ENCODE data around the gene HDAC1.
A peak's percentile ranks its signal among the peaks of the same experiment; 100 is the strongest.
"Not testable (repeated sequence)": the region's sequence is repeated elsewhere in the genome, so short reads cannot be mapped to it uniquely, and the experiment has no call there.

The HDAC1 gene

DNA sequence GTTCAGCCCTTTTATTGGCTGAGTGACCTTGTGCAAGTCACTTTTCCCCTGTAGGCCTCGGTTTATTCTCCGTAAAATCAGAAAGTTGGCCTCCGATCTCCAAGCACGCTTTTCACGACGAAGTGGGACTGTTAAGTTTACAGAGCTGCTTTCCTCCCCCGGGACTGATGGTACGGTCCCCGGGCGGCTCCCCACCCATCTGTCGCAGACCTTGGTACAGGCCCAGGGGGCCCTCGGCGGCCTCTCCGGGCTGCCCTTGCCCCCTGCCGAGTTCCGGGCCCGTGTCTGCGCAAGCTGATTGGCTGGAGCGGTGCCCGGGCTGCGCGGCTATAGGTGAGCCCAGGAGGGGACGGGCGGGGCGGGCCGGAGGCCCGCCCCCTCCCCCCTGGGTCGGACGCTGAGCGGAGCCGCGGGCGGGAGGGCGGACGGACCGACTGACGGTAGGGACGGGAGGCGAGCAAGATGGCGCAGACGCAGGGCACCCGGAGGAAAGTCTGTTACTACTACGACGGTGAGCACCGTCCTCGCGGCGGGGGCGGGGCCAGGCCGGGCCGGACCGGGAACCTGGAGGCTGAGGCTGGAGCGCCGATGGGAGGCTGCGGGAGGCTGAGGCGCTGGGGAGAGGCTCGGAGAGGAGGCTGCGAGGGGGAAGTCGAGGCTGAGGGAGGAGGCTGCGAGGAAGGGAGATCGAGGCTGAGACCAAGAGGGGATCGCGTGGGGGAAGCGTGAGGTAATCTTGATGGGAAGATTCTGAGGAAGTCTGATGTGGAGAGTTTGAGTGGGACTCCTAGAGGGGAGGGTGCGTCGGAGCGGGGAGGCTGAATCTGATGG, at the start of gene HDAC1:
TSS of gene HDAC1 (plus strand) at position 376 of the 831 bp plus-strand sequence. CDS start at position 463, 87 bp downstream.
- DNase-seq = peak; percentile 89

DNA sequence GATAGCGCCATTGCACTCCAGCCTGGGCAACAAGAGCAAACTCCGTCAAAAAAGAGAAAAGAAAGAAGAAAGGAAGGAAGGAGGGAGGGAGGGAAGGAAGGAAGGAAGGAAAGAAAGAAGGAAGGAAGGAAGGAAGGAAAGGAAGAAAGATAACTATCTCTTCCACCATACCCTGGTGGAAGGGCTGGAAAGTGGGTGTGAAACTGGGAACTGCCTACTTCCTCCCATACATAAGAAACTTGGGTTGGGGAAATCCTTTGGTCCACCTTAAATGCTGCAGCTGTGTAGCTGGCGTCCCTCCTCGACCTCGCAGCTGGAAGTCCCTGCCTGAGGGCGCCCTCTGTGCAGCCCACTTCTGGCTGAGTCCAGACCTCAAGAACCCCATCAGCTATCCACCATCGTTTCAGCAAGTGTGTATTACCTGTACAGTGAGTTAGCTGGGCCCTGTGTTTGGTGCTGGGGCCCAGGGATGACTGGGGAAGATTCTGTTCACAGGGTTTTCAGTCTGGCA, 49.5 kb upstream of the HDAC1 start:
- no peak for DNase-seq

DNA sequence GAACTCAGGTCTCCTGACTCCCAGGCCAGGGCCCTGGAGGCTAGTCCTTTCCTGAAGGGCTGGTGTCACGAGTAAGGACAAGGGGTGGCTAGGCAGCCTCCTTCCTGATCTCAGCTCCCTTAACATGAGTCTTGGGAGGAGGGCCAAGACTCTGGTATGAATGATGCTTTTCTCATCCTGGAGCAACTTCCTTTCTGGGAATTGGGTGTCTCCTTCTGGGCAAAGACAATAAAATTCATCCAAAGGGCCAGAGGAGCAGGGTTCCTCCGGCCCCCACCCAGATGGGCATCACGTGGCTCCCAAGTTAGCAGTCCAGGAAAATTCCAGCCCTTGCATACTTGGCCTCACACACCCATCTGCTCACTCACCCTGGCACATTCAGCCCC, 45.0 kb upstream of the HDAC1 start, which contains the start of gene FAM167B:
TSS of gene FAM167B (plus strand) at position 335 of the 386 bp plus-strand sequence. CDS start 200 bp downstream, outside the sequence.
- no peak for DNase-seq

DNA sequence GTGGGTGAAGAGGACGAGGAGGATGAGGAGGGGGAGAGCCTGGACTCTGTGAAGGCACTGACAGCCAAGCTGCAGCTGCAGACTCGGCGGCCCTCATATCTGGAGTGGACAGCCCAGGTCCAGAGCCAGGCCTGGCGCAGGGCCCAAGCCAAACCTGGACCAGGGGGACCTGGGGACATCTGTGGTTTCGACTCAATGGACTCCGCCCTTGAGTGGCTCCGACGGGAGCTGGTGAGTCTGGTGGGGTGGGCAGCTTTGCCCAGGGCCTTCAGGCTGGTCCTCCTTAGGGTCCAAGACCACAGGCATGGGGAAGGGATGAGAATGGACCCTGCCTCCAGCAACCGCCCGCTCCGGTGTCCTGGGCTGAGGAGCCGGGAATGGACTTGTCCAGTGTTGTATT, 44.4 kb upstream of the HDAC1 start:
- DNase-seq = no peak

DNA sequence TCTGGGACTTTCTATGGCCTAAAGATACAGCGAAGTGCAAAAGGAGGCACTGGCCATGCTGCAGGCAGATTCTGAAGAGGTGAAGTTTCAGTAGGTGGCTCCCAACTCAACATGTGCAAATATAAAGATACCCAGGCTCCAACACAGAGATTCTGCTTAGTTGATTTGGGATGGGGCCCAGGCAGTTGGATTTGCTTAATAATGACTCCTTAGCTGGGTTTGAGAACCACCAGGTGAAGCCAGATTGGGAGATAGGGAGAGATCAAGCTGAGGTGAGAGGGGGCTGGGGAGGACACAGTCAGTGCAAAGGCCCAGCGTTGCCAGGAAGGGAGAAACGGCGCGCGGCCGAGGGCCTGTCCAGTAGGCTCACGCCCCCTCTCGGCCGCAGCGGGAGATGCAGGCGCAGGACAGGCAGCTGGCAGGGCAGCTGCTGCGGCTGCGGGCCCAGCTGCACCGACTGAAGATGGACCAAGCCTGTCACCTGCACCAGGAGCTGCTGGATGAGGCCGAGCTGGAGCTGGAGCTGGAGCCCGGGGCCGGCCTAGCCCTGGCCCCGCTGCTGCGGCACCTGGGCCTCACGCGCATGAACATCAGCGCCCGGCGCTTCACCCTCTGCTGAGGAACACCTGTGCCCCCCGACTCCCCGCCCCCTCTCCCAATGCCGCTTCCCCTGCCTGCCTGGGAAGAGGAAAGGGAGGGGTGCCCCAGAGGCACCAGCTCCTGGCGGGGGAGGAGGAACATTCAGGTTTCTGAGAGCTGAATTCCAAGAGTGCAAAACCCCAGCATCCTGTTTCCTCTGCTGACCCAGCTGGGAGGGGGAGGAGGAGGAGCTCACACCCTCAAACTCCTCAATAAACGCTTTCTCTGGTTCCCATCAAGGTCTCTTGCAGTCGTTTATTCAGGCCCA, 43.6 kb upstream of the HDAC1 start:
- peak; percentile 47 for DNase-seq

DNA sequence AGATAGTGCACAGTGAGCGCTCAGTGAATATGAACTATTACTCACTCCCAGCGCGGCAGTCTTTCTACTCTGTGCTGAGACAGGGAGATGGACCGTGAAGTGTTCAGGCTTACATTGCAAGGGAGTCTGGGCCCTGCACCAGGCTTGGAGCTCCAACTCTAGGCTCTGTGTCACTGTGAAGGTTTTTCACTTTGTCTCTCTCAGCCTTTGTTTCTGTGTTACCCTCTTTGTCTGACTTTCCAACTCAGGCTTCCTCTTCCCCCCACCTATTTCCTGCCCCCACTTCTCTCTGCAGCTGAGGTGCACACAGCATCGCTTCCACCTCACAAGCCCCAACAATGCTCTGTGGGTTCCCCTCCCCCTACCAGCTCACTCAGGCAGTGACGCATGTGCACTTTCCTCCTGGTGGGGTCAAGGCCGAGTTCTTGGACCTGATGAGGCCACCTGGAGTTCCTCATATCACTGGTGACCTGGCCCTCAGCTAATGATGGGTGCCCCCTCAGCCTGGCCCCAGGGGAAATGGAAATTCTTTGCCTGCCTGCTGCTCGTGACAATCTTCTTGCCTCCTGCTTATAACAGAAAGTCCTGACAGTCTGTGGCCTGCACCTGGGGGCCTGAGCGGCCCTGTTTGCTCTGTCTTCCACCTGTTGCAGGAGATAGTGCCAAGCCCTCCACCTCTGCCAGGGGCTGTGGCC, 41.9 kb upstream of the HDAC1 start:
- no peak for DNase-seq

DNA sequence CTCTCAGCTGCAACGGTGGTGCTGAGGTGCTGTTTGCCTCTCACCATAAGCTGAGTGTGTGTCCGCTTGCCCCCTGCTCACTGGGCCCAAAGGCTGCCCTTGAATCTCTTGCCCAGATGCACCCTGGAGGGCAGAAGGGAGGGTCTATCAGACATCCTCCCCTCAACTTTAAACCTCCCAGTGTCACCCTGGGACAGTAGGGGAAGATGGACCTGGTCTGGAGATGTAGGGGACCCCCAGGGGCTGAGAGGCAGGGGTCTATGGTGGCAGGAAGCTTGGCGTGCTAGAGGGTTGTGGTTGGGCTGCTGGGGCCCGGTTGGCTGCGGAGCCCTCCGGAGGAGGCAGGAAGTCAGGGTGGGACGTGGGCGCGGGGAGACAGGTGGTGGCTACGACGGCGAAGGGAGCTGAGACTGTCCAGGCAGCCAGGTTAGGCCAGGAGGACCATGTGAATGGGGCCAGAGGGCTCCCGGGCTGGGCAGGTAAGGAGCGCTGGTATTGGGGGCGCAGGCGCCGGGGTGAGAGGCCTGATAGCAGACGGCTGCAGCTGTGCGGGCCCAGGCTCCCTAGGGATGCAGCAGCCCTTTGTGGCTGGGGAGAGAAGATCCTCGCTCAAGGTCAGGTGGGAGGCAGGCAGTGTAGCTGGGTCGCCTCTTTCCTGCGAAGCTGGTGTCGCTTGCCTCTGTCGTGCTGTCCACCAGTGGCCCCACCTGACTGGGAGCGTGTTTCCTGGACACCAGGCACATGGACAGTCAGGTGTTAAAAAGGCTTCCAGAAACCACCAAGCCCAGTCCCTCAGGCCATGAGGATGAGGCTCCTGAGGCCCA, 40.8 kb upstream of the HDAC1 start, which contains the start of gene LCK:
TSS of gene LCK (plus strand) at position 373 of the 824 bp plus-strand sequence. CDS start 23,065 bp downstream, outside the sequence.
- no peak for DNase-seq

DNA sequence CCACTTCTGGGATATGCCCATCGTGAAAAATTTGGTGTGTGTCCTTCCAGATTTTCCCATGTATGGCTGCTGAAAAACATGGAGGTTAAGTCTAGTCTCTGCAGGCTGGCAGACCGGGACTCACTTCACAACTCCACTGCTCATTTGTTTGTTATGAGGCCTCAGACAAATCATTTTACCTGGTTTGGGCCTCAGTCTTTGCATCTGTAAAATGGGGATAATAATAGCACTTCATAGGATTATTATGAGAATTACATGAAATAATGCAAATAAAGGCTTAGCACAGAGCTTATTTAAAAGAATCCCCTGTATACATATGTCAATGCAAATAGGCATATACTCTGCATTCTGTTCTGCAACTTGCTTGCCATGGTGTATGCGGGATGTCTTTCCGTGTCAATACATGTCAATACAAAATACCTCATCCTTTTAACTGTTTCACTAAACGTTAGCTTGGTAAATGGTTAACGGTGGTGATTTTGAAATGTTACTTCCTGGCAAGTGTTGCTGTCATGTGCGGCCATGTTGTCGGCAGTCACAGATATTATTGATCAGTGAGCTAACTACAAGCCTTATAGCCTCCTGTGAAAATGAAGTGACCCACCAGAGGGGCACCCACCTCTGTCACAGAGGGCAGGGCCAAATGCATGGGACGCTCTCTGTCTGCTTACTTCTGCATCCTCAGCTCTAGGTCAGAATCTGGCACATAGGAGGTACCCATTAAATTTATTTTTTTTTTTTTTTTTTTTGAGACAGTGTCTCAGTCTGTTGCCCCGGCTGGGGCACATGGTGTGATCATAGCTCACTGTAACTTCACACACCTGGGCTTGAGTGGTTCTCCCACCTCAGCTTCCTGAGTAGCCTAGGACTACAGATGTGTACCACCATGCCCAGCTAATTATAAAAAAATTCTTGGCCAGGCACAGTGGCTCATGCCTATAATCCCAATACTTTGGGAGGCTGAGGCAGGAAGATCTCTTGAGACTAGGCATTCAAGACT, 36.5 kb upstream of the HDAC1 start:
- DNase-seq = no peak

DNA sequence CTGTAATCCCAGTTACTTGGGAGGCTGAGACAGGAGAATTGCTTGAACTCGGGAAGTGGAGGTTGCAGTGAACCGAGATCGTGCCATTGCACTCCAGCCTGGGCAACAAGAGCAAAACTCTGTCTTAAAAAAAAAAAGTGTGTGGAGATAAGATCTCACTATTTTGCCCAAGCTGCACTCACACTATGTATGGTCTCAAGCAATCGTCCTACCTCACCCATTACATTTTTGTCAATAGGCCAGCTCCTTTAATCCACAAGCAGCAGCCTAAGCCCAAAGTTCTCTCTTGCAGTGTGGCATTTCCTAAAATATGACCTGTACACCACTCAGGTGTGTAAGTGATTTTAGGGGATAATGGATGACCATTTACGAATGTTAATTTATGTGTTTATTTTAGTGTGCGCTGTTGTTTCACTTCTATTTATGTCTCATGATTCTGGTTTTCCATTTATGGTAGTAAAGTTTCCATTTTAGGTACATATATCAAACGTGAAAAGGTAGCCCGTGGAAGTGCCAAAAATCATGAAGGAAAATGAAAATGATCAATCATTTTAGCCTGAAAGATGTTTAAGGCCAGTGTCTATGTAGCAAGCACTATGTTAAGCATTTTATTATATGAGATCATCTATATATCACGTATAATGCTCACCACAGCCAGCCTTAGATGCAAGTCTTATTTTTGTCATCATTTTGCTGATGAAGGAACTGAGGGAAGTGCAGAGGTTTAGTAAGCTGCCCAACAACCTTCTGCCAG, 35.2 kb upstream of the HDAC1 start:
- no peak for DNase-seq

DNA sequence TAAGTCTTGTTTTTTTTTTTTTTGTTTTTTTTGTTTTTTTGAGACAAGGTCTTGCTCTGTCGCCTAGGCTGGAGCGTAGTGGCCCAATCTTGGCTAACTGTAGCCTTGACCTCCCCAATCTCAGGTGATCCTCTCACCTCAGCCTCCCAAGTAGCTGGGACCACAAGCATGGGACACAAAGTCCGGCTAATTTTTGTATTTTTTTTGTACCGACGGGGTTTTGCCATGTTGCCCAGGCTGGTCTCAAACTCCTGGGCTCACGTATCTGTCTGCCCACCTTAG, 34.7 kb upstream of the HDAC1 start:
- DNase-seq = no peak

DNA sequence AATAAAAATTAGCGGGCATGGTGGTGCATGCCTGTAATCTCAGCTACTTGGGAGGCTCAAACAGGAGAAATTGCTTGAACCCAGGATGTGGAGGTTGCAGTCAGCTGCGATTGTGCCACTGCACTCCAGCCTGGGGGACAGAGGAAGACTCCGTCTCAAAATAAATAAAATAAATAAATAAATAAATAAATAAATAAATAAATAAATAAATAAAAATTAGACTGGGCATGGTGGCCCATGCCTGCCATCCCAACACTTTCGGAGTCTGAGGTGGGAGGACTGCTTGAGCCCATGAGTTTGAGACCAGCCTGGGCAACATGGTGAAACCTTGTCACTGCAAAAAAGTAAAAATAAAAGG, 28.7 kb upstream of the HDAC1 start:
- not testable (repeated sequence) for DNase-seq

DNA sequence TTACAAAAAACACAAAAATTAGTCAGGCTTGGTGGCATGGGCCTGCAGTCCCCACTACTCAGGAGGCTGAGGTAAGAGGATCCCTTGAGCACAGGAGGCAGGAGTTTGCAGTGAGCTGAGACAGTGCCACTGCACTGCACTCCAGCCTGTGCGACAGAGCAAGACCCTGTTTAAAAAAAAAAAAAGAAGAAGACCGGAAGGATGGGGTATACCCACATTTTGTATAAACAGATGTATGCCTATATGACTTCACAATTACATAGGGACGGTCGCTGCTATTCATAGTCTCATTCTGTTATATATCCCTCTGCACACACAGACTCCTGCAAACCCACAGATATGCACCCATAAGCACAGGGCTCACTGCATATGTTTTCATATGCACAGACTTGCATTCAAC, 28.1 kb upstream of the HDAC1 start:
- DNase-seq = no peak

DNA sequence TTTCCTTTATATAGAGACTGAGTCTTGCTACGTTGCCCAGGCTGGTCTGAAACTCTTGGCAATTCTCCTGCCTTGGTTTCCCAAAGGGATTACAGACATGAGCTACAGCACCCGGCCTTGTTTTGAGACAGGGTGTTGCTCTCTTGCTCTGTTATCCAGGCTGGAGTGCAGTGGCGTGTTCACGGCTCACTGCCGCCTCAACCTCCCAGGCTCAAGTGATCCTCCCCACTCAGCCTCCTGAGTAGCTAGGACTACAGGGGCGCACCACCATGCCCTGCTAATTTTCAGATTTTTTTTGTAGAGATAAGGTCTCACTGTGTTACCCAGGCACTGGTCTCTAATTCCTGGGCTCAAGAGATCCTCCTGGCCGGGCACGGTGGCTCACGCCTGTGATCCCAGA, 26.0 kb upstream of the HDAC1 start:
- DNase-seq = no peak

DNA sequence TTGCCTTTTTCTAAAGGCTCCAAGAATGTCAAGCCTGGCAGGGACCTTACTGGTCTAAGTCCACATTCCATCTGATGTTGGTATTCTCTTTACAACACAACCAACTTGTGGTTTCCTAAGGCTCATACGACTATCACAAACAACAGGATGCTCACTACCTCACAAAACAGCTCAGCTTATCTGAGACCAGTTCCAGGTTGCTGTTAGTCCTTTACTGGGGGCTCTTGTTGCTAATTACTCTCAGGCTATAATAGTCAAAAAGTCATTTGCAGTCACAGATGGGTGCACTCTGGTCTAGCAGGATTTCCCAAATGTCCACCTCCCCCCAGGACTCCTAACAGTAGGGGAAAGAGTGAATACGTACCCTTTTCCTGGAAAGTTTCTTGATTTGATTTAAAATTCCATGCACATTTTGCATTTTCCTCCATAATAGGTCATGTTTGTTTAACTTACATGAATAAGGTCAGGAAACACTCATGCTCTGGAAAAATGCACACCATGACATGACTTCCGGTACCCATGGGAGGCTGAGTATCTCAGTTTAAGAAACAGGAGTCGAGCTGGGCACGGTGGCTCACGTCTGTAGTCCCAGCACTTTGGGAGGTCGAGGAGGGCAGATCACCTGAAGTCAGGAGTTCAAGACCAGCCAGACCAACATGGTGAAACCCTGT, 24.8 kb upstream of the HDAC1 start:
- DNase-seq = no peak

DNA sequence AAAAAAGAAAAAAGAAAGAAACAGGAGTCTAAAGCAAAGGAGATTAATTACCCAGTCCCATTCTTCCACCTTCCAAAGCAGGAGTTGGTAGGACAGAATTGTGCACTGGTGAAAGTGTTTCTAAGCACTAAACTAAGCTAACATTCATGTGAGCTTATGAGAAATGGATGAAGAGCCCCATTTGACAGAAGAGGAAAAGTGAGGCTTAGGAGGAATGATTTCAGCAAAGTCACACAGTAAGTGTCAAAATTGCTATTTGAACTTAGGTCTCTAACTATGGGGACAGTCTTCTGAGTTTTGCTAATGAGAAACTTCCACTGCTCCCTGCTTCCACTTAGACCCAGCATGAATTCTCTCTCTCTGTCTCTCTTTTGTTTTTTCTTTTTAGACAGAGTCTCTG, 22.1 kb upstream of the HDAC1 start:
- no peak for DNase-seq

DNA sequence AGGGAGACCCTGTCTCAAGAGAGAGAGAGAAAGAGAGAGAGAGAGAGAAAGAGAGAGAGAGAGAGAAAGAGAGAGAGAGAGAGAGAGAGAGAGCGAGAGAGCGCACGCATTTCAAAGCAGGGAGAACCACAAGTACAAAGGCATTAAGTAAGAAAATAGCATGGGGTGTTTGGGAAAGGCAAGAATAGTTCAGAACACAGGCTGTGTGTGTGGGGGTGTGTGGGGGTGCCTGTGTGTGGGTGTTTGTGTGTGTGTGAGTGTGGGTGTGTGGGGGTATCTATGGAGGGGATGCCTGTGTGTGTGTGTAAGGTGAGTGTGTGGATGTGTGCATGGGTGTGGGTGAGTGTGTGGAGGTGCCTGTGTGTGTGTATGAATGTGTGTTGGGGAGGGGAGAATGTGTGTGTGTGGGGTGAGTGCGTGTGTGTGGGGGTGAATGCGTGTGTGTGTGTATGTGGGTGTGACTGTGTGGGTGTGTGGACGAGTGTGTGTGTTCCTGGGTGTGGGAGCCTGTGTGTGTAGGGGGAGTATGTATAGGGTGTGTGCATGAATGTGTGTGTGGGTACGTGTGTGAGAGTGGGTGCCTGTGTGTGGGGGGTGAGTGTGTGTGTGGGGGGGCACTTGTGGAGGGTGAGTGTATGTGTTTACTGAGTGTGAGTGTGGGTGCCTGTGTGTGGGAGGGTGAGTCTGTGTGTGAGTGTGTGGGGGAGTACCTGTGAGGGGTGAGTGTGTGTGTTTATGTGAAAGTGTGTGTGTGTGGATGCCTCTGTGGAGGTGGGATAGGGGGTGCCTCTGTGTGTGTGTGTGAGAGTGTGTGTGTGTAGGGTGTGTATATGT, 19.1 kb upstream of the HDAC1 start:
- DNase-seq = no peak

DNA sequence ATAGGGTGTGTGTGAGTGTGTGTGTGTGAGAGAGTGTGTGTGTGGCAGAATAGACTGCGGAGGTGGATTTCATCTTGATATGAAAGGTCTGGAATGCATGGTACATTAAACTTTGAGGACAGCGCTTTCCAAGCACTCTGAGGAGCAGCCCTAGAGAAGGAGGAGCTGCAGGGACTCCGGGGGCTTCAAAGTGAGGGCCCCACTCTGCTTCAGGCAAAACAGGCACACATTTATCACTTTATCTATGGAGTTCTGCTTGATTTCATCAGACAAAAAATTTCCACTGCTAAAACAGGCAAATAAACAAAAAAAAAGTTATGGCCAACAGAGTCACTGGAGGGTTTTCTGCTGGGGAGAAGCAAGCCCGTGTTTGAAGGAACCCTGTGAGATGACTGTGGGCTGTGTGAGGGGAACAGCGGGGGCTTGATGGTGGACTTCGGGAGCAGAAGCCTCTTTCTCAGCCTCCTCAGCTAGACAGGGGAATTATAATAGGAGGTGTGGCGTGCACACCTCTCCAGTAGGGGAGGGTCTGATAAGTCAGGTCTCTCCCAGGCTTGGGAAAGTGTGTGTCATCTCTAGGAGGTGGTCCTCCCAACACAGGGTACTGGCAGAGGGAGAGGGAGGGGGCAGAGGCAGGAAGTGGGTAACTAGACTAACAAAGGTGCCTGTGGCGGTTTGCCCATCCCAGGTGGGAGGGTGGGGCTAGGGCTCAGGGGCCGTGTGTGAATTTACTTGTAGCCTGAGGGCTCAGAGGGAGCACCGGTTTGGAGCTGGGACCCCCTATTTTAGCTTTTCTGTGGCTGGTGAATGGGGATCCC, 18.3 kb upstream of the HDAC1 start:
- no peak for DNase-seq
